Ureter (tissue), 1 donor: ENCODE results near the gene P2RX6. TPM values are rescaled to one million over a fixed set of nuclear protein-coding genes. Genes with fewer than 3 reads are reported as not detected.
"Not testable (repeated sequence)": the region's sequence is repeated elsewhere in the genome, so short reads cannot be mapped to it uniquely, and the experiment has no call there.

Experiments
- DNase-seq: peaks from one replicate; pipeline ENCODE4 v3.0.0-alpha.2; 2020; ENCODE audit warnings: low spot score
- total RNA-seq: library from RNA; stranded (reverse); gene quantifications from one replicate; pipeline ENCODE4 v1.2.4, GENCODE V29; 2023
- donor health status: DM: yes; HTN: yes; CAD: no.

Gene P2RX6
- total RNA-seq, 1 donor from 2014 or later = 5.7 TPM

DNA sequence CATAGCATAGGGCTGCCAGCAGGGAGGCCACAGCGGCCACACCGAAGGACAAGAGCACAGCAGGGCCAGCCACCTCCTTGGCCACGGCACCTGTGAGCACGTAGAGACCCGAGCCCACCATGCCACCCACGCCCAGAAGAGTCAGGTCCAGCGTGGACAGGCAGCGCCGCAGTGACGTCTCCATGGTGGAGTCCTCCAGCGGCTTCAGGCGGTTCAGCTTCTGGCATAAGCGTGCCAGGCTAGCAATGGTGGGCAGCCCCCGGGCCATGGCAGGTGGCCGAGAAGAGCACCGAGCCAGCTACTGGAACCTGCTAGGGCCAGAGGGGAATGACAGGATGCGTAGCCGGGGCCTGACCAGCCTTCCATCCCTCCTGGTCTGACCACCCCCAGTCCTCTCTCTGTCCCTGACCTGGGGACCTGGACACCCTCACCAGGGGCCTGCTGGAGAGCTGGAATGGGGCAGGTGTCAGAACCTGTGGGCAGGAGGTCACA, 16.6 kb downstream of the P2RX6 start:
- DNase-seq = no peak

DNA sequence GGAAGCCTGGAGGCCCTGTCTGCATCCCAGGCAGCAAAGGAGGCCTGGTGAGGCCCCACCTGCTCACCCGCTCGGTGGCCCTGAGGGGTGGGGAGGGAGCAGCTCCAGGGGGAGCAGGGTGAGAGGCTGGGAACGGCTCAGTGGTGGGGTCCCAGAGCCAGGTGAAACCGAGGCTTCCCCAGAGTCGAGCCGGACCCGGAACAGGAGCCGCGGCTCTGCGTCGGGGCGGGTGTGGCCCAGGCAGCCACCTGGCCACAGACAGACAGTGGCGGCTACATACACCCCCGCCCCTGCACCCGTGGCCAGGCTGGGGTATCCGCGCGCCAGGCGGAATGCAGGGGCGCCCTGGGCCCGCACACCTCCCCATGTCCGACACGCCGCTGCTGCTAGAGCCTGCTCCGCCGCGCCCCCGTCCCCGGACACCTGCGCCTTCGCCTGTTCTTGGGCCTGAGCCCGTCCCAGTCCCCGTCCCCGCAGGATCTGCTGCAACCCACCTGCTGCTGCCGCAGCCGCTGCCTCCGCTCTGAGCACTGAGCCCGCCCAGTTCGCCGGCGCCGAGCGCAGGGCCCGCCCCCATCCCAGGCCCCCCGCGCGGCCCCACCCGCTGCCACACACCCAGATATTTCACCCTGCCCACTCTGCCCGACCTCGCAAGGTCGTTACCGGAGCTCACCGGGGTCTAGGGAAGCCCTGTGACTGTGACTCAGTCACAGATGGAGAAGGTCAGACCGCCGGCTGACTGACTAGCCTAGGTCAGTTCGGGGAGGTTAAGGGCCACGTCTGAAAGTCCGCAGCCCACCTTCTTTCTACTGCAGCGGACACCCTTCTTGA, 17.3 kb downstream of the P2RX6 start, which contains the start of gene SLC7A4:
SLC7A4 (minus strand) TSS at position 525 of the 831 bp plus-strand sequence. CDS start 749 bp downstream, outside the sequence.
- DNase-seq = no peak

DNA sequence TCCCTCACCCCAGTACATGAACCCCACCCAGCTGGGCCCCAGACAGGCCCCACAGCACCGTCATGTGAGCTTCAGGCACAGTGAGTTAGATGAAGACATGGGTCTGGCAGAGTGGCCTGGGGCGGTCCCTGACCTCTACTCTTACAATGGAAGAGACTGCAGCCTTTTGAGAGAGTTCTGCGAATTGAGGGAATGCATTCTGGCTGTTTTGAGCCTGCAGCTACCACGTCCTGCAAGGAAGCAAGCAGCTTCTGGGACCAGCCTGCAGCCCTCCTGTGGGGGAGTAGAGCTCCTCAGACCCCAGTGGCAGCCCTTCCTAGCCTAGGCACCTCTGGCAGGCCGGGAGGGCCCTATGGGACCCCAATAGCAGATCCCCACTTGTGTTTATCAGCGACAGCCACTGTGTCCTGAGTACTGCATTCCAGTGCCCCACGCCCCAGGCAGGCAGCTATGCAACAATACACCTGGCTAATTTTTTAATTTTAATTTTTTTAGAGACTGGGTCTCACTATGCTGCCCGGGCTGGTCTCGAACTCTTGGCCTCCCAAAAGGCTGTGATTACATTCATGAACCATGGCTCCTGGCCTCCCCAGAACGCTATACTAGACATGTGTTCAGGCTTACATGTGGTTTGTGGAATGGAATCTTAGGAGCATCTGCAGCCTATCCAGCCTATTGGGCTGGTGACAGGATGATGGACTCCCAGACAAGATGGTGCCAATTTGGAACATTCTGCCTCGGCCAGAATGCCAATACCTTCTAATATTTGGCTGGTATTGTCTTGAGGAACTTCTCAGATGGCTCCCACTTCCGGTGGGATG, 18.1 kb downstream of the P2RX6 start:
- no peak for DNase-seq

DNA sequence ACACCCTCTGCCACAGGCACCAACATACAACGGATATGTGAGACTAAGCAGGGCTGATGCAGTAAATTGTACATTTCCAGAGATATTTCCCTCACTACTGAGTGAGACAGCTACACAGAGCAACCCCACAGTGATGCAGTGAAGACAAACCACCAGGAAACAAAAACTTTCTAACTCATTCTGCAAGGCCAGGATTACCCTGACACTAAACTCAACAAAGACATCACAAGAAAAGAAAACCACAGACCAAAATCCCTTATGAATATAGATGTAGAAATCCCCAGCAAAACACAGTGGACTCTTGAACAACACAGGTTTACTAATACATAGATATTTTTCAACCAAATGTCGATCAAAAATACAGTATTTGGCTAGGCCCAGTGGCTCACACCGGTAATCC, 18.9 kb downstream of the P2RX6 start:
- DNase-seq = no peak

DNA sequence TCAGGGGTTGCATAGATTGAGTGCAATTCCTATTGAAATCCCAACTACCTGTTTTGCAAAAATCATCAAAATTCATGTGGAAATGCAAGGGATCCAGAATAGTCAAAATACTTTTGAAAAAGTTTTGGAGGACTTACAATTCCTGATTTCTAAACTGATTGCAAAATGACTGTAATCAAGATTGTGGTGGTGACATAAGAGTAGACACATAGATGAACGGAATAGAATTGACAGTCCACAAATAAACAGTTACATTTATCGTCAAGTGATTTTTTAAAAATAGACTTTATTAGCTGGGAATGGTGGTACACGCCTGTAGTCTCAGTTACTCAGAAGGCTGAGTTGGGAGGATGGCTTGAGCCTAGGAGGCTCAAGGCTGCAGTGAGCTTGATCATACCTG, 20.0 kb downstream of the P2RX6 start:
- DNase-seq = no peak

DNA sequence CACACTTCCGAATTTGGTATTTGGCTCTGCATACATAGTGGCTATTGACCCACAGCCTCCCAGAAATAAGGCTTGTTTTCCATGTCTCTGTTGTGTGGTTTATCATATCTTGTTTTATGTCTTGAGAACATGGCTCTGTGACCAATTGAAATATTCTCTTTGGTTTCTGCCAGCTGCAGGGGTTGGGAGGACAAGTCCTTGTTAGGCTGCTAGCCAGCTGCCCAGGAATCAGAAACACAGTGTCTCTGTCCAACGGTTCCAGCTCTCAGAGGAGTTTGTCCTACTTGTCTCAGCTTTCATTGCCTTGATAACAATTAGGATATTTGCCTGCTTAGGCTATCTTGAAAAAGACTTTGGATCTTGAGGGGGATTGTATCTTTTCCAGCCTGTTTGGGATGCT, 23.4 kb downstream of the P2RX6 start:
- no peak for DNase-seq

DNA sequence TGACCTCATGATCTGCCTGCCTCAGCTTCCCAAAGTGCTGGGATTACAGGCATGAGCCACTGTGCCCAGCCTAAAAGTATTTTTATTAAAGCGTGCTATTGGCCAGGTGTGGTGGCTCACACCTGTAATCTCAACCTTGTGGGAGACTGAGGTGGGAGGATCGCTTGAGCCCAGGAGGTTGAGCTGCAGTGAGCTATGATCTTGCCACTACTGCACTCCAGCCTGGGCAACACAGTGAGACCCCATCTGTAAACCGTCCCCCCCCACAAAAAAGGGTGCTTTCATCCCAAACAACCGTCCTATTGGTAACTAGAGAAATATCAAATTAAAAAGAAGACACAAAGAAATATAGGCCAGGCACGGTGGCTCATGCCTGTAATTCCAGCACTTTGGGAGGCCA, 24.2 kb downstream of the P2RX6 start:
- DNase-seq = not testable (repeated sequence)

DNA sequence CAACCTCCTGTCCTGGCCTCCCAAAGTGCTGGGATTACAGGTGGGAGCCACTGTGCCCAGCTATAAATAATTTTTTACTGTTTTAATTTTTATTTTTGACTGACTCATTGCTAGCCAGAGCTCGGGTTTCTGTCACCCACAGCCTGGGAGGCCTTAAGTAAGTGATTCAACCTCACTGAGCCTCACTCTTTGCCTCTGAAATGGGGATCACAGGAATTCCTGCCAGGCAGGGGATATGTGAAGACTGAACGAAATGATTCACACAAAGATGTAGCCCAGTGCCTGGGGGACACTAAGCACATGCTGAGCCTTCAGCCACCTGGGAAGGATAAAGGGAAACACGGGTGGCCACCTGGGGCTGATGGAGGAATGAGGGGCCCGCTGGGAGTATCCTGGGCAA, 27.0 kb downstream of the P2RX6 start:
- DNase-seq = no peak

DNA sequence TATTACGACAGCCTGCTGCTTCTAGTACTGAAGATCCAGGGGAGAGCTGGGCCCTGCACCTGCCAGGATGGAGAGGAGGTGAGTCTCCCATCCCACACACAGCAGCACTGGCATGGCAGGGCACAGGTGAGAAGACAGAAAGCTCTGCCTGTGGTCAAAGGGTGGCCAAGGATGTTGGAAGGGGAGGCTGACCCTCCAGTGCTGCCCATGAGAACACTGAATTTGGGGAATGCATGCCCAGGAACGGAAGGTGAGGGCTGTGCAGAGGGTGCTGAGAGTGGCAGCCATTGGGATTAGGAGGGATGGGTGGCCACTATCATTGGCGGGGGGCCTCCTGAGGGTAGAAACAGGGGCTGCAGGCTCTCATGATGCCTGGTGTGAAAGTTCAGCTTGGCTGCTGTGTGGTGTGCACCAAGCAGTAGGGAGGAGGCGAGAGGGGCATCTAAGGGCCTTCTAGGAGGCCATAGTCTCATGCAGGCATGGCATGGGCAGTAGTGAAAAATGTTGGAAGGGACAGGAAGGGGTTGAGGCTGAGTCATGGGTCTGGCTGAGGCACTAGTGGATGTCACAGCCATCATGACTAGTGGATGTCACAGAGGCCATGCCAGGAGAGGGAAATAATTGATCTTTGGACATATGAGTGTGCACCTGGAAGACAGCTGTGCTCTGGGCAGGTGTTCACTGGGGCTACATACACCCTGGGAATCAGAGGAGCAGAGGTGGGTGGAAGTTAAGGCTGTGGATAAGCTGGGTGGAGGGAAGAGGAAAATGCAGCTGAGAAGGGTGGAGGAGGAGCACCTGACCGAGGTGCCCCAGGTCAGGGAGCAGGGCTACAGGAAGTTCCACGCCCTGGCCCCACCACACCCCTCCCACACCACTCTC, 28.3 kb downstream of the P2RX6 start:
- DNase-seq = no peak

DNA sequence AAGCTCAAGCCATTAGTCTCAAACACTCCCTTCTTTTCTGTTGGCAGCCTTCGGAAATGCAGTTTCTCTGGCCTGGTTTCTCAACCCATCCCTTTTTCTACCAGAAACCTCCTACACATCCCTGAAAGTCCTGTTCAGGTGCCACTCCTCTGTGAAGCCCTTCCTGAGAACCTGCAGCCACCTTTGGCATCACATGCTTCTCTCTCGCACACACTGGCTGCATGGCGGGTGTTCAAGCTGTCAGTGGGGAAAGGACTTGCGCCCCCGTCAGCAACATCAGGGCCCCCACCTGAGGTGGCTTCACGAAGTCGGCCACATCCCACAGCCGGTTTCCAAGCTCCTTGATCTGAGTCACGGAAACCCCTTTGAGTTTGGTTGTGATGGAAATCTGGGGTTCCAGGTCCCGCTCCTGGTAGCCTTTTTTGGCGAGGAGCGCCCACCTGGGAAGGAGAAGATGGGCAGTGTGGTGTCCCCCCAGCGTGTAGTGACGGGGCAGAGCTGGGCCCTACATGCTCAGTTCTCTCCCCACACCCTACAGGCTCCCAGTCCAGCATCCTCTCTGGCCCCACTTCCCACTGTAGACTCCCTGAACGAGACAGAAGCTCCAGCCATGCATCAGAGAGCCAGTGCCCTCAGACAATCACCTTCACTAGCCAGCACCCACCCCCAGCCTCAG, 29.0 kb downstream of the P2RX6 start:
- no peak for DNase-seq

DNA sequence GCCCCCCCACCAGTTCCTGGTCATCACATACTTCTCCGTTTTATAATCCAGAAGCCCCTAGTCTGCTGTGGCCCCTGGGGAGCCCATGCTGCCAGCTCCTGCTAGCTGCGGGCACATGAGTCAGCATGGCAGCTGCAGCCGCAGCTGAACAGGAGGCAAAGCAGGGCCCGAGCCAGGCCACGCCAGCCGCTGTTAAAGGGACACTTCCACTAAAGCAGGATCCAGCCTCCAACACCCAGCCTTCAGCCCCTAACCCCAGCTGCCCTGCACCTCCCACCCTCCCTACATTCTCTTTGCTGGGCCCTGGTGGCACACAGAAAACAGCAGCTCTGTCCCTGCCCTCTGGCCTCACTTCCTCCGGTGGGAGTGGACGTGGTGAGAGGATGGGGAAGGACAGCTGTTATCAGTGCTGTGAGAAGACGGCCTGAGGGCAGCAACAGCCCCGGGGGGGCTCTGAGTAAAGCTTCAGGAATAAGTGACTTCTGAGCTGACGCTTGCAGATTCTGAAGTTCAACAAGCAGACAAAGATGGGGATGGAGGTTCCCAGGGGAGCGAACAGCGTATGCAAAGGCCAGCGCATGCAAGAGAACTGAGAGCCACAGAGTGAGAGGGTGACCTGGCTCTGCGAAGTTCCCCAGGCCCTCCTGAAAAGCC, 30.1 kb downstream of the P2RX6 start:
- DNase-seq = no peak

DNA sequence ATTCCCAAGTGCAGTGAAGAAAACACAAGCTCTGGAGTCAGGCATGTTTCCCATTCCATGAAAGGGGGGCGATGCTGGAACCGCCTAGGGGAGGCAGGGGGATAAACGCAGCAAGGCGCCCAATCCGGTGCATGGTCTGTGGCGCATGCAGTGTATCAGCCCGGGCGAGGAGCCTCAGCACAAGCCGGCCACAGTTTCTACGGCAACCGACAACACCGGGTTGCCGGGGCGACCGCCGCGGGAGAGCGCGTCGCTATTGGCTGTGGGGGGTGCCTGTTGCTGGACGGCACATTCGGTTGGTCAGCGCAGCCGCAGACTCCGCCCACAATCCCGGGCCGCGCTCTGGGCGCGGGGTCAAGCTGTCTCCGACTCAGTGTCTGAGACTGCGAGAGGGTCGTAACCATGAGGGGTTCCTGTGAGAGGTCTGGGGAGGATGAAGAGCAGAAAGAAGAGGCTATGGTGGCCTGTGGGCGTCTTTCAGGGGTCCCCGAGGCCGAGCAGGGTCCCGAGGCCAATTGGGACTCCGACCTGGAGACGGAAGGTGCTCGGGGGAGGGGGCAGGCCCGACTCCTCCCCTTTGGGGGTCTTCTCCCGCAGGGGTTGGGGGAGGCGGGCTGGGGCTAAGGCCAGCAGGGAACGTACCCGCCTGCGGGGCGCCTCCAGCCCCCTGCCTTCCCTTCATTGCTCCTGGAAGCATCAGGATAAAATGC, 30.8 kb downstream of the P2RX6 start, which contains the start of gene LRRC74B:
LRRC74B (plus strand) TSS at position 362 of the 710 bp plus-strand sequence; CDS start at position 403, 41 bp downstream.
- peak; percentile 89 for DNase-seq

DNA sequence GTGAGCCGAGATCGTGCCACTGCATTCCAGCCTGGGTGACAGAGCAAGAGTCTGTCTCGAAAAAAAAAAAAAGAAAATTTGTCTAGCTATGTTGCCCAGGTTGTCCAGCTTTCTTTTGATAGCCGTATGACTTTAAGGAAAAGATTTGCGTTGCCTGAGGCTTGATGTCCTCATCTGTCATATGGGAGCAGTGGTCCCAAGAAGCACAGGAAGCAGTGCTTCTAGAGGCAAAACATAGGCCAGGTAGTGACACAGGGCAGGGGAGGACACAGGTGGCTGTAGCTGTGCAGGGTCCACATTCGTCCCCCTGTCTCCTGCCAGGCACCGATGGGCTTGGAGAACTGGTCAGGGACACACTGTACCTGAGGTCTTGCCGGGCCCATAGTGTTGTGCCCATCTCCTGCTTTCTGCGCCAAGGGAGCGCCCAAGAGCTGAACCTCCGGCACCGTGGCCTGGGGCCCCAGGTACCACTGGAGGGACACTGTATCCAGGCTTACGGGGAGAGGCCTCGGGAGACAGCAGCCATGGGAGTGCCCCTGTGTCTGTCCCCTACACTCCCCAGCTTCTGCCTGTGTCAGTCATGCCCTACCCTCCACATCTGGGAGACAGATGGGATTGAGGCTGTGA, 32.2 kb downstream of the P2RX6 start:
- no peak for DNase-seq

DNA sequence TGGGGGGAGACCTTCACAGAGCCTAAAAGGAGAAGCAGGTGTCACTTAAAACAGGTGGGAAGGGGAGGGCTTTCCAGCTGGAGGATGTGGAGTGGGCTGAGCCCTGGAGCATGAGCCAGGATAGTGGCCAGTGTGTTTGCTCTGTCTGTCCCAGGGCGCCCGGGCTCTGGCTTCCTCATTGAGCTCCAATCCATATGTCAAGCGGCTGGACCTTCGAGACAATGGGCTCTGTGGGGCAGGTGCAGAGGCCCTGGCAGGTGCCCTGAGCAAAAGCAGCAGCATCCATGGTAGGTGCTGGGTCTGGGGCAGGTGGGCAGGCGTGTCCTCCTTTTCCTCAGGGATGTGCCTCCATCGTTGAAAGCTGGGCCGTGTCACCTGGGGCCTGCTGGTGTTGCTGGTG, 32.8 kb downstream of the P2RX6 start:
- no peak for DNase-seq

DNA sequence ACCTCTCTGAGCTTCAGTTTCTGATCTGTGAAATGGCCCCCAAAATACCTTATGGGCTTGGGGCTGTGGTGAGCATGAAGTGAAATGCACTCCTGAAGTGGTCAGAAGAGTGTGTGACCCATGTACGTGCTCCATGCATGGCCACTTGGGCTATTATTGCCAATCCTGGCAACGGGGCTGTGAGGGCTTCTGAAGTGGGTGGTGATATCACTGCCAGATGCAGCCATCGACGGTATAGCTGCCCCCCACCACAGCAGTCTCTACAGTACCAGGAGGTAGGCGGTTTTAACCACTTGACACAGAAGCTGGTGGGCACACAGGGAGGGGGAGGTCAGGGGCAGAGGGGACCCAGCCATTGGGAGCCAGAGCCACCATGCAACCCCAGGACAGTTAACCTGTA, 33.5 kb downstream of the P2RX6 start:
- not testable (repeated sequence) for DNase-seq

DNA sequence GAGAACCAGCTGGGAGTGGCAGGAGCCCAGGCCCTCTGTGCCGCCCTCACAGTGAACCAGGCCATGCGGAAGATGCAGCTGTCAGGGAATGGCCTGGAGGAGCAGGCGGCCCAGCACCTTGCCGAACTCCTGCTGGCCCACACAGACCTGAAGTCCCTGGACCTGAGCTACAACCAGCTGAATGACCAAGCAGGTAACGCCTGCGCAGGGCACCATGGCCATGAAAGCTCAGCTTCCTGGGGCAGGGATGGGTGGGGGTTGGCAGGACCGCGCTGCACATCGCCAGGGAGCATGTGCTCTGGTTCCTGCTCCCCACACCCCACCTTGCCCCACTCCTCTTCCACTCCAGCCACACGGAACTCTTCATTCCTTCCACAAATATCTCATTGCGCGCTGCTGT, 34.0 kb downstream of the P2RX6 start:
- not testable (repeated sequence) for DNase-seq

DNA sequence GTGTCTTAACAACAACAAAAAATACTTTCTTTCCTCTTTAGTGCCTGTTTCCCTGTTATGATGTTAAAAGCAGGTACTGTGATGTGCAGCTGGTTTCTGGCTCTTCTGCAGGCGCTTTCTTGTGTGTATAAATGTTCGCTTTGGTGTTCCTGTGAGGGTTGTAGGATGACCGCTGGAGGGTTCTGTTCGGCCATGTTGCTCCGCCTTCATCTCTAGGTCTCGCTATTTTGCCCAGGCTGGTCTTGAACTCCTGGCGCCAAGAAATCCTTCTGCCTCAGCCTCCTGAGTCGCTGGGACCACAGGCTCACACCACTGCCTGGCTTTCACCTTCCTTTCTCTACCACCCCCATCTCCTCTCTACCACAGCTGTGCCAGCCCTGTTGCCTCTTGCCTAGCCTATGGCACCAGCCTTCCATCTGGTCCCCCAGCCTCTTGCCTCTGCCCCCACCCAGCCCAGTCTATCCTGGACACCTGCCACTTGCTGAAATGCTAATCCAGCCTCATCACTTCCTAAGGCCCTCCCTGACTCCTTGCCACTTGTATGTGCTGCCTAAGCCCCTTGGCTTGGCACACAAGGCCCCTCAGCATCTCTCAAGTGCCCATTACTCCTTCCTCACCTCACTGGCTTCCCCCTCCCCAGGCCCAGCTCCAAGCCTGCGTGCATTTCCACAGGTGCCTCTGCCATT, 36.3 kb downstream of the P2RX6 start:
- DNase-seq = no peak

DNA sequence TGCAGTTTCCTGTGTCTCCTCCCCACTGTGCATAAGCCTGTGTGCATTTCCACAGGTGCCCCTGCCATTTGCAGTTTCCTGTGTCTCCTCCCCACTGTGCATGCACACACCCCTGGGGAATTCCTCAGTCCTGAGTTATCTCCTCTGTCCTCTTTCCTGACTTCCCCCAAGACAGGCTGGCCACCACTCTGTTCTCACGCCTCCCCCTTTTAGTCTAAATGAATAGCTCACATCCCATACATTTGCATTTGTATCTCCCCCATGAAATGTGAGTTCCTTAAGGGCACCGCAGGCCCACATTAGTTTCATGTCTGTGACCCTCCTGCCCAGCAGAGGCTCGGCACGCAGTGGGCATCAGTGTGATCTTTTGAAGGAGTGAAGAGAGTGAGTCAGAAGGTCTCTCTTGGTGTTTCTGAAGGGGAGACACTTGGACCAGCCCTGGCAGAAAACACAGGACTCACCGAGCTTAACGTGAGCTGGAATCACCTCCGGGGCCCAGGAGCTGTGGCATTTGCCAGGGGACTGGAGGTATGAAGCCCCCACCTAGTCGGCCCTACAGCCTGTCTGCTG, 37.0 kb downstream of the P2RX6 start:
- no peak for DNase-seq
